HG03565 (cell line): Measurements from ENCODE around the gene MTPN.

ENCODE experiments used
- ATAC-seq: cut with Tn5 transposase; IDR thresholded peaks from one replicate; pipeline ENCODE4 v1.9.1; 2021; ENCODE audit warnings: mild to moderate bottlenecking, moderate library complexity; ENCODE audit not compliant: unreplicated experiment

The MTPN gene

GRCh38 chr7:135958173-135958572 lies 19.0 kb downstream of the MTPN start:
- ATAC-seq: no peak

GRCh38 chr7:135957627-135958026 lies 19.5 kb downstream of the MTPN start:
- no peak for ATAC-seq

- ATAC-seq: no peak
Measured at GRCh38 chr7:135956393-135956792, 20.8 kb downstream of the MTPN start.

- ATAC-seq: no peak
Measured at GRCh38 chr7:135950972-135951371, 26.2 kb downstream of the MTPN start.

GRCh38 chr7:135950429-135950828 lies 26.7 kb downstream of the MTPN start:
- no peak for ATAC-seq

GRCh38 chr7:135946289-135947055 lies 30.7 kb downstream of the MTPN start:
- no peak for ATAC-seq

GRCh38 chr7:135944753-135945152 lies 32.4 kb downstream of the MTPN start:
- no peak for ATAC-seq

- ATAC-seq: no peak
Measured at GRCh38 chr7:135943134-135943879, 33.9 kb downstream of the MTPN start.

GRCh38 chr7:135942614-135943013 lies 34.5 kb downstream of the MTPN start:
- ATAC-seq: peak; percentile 72

GRCh38 chr7:135940077-135941075 lies 36.8 kb downstream of the MTPN start:
- ATAC-seq: no peak

GRCh38 chr7:135939261-135939812 lies 37.8 kb downstream of the MTPN start:
- no peak for ATAC-seq

GRCh38 chr7:135938563-135938962 lies 38.6 kb downstream of the MTPN start:
- peak; percentile 60 for ATAC-seq

- no peak for ATAC-seq
Measured at GRCh38 chr7:135938086-135938485, 39.1 kb downstream of the MTPN start.

GRCh38 chr7:135936497-135937217 lies 40.5 kb downstream of the MTPN start:
- ATAC-seq: no peak

- no peak for ATAC-seq
Measured at GRCh38 chr7:135934651-135935050, 42.5 kb downstream of the MTPN start.

GRCh38 chr7:135933509-135934188 lies 43.5 kb downstream of the MTPN start:
- no peak for ATAC-seq

- ATAC-seq: no peak
Measured at GRCh38 chr7:135932131-135932530, 45.0 kb downstream of the MTPN start.

- no peak for ATAC-seq
Measured at GRCh38 chr7:135930565-135931461, 46.3 kb downstream of the MTPN start.
